ENCODE results near the gene TNNC1.

DNA sequence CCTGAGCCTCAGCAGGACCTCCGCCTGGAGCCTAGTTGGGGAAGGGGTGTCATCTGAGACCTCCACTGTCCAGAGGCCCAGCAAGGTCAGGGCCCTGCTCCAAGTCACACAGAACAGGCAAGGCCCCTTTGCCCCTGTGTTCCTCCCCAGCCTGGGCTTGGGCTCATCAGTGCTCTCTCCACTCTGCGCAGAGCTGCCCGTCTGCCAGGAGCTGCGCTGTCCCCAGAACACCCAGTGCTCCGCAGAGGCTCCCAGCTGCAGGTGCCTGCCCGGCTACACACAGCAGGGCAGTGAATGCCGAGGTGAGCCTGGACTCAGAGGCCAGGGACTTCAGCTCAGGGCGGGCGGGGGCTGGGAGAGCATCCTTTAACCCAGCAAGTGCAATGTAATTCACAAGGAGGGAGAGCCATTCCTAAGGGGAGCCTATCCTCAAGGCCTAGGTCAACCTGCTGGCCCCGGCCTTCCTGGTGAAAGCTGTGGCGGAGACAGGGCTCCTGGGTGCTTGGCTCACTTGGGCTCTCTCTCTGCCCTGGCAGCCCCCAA is 49.0 kb upstream of the TNNC1 start:
- TF ChIP-seq POLR2A (IDR thresholded peaks at IDR 0.05): no peak
- TF ChIP-seq, protein P1, sequence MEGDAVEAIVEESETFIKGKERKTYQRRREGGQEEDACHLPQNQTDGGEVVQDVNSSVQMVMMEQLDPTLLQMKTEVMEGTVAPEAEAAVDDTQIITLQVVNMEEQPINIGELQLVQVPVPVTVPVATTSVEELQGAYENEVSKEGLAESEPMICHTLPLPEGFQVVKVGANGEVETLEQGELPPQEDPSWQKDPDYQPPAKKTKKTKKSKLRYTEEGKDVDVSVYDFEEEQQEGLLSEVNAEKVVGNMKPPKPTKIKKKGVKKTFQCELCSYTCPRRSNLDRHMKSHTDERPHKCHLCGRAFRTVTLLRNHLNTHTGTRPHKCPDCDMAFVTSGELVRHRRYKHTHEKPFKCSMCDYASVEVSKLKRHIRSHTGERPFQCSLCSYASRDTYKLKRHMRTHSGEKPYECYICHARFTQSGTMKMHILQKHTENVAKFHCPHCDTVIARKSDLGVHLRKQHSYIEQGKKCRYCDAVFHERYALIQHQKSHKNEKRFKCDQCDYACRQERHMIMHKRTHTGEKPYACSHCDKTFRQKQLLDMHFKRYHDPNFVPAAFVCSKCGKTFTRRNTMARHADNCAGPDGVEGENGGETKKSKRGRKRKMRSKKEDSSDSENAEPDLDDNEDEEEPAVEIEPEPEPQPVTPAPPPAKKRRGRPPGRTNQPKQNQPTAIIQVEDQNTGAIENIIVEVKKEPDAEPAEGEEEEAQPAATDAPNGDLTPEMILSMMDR (IDR thresholded peaks at IDR 0.05): no peak

Data from uterus (tissue), 2 donors.